HL-60 (cell line): Measurements from ENCODE around the gene NR0B2.

Experiments
- CTCF ChIP-seq: IDR thresholded peaks from one replicate; pipeline ENCODE4 v1.5.1; 2011; ENCODE audit warnings: low read length, control low read depth, inconsistent platforms; ENCODE audit not compliant: insufficient read depth
- POLR2AphosphoS5 ChIP-seq: IDR thresholded peaks from 2 replicates; pipeline ENCODE4 v1.6.1; 2012; ENCODE audit warnings: low read depth
- REST ChIP-seq: IDR thresholded peaks from 2 replicates; pipeline ENCODE4 v1.6.1; 2012; ENCODE audit warnings: low read depth; ENCODE audit not compliant: insufficient replicate concordance

DNA sequence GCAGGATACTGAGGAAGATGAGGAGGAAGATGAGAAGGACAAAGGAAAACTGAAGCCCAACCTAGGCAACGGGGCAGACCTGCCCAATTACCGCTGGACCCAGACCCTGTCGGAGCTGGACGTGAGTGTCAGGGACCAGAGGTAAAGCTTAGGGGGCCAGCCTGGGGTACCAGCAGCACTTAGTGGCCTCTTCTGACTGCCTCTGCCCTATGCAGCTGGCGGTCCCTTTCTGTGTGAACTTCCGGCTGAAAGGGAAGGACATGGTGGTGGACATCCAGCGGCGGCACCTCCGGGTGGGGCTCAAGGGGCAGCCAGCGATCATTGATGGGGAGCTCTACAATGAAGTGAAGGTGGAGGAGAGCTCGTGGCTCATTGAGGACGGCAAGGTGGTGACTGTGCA lies 28.9 kb upstream of the NR0B2 start:
- no peak for TF ChIP-seq CTCF
- TF ChIP-seq REST = no peak
- TF ChIP-seq POLR2AphosphoS5 = no peak
